Myometrial cell (primary cell): ENCODE results near the gene CHERP. TPM values are rescaled to one million over a fixed set of nuclear protein-coding genes. Genes with fewer than 3 reads are reported as not detected.

Source experiments
- total RNA-seq: library from RNA; depleted of rRNA; stranded (reverse); fragments of >200 nt; gene quantifications from 2 replicates; pipeline ENCODE4 v1.2.3, GENCODE V29; 2015

Gene CHERP, protein sequence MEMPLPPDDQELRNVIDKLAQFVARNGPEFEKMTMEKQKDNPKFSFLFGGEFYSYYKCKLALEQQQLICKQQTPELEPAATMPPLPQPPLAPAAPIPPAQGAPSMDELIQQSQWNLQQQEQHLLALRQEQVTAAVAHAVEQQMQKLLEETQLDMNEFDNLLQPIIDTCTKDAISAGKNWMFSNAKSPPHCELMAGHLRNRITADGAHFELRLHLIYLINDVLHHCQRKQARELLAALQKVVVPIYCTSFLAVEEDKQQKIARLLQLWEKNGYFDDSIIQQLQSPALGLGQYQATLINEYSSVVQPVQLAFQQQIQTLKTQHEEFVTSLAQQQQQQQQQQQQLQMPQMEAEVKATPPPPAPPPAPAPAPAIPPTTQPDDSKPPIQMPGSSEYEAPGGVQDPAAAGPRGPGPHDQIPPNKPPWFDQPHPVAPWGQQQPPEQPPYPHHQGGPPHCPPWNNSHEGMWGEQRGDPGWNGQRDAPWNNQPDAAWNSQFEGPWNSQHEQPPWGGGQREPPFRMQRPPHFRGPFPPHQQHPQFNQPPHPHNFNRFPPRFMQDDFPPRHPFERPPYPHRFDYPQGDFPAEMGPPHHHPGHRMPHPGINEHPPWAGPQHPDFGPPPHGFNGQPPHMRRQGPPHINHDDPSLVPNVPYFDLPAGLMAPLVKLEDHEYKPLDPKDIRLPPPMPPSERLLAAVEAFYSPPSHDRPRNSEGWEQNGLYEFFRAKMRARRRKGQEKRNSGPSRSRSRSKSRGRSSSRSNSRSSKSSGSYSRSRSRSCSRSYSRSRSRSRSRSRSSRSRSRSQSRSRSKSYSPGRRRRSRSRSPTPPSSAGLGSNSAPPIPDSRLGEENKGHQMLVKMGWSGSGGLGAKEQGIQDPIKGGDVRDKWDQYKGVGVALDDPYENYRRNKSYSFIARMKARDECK
- 2.9 and 4.6 TPM in 2 replicates for total RNA-seq

DNA sequence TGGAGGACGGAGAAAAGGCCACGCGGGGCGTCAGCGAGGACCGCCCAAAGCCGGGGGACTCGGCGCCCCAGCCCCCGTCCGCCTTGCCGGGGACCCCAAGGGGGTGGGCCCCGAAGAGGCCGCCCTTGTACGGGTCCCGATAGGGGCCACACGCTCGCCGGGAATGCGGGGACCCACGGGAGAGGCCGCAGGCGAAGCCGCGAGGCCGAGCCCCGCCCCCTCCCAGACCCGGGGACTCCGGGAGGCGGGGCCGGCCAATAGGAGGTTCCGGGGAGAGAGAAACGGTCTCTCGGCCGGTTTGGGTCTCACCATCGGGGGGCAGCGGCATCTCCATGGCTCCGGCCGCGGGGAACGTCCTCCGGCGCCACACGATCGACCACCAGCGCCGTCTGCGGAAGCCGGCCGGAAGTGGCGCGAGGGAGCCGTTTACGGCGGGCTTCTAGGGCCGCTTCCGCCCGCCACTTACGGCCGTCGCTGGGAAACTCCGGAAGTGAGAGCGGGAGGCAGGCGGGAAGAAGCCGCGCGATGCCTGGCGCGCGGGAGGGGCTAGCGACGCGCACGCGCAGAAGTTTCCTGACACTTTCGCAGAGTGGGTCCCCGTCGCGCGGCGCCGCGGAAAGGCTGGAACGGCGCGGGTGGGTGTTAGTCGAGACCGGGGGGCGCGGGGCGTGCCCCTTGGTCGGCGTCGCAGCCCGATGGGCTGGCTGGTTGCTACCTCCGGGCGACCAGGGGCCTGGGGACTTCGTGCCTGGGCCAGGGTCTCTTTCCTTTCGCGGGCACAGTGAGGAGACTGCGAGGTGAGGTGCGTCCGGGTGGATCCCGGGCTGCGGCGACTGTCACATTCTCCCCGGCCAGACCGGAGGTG is at the start of gene CHERP:
Gene CHERP, minus strand, starts transcription at position 393 of the 865 bp plus-strand sequence. Its CDS starts 59 bp downstream, at position 334.

DNA sequence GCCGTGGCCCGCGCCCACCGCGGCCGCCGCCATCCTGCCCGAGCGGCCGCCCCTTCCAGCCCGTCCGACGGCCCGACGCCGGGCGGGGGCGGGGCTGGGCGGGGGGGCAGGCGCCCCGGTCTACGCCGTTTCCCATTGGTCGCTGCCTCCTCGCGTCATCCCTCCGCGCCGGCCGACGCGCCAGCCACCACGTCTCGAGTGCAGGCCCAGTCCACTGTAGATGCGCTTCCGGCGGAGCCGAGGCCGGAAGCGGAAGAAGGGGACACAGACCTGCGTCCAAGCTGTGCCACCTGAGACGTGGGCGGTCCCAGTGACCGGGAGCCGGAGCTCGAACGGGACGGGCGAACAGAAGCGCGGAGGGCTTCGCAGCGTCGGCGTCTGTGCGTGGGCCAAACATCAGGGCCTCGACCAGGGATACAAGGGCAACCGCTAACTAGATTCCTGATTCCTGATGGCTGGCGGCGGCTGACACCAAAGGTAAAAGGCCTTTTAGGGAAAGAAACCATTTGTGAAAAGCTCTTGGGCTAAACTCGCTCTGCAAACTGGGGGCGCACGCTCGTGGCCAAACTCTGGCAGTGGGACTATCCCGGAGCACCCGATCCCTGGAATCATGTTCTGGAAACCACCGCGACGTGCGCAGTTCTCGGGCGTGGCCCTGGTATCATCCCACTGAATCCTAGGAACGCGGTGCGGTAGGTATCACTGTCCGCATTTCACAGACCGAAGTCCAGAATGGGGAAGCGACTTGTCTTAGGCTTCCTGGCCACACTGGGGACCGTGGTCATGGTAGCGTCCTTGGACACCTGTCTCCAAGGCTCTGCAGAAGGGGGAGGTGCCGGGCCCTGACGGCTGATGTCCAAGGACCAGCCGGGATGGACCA is 30.3 kb upstream of the CHERP start, which contains the start of gene SLC35E1:
Gene SLC35E1, minus strand, starts transcription at position 84 of the 880 bp plus-strand sequence. Its CDS starts 51 bp downstream, at position 33.

DNA sequence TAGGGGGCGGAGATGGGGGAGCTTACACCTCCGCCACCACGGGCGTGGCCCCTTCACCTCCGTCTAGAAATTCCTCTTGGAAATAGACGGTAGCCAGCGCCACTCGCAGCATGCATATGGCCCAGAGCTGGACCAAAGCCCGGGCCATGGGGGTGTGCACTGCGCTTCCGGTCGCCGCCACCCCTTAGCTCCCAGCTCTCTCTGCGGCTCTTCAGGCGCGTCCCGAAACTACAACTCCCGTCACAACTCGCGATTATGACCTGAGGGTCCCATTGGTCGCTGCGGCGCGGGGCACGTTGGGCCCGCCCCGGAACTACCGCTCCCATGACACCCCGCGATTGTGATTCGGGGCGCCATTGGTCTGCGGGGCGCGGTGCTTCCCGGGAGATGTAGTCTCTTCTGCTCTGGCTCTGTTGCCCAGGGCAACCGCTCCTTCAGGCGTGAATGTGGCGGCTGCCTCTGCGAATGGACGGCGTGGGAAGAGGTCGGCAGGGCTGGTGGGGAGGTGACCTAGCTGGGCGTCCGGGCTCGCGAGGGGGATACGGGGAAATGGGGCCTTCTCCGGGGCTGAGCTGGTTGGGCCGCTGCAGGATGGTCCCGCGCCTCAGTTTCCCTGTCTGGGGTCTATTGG is 46.1 kb downstream of the CHERP start, which contains the start of the genes C19orf44 and CALR3:
Gene C19orf44, plus strand, starts transcription at position 413 of the 631 bp plus-strand sequence. CDS start 4,399 bp downstream, outside the sequence.
Gene CALR3, minus strand, starts transcription at position 186 of the 631 bp plus-strand sequence. Its CDS starts 38 bp downstream, at position 148.

Other genes with a start within 250 kb of the CHERP start
- 0.58 and 1.9 TPM in 2 replicates for gene KLF2, start 217.6 kb downstream of the CHERP start, total RNA-seq
- gene EPS15L1, start 70.5 kb downstream of the CHERP start, total RNA-seq = 6.6 and 6.9 TPM in 2 replicates
- gene CALR3, start 46.3 kb downstream of the CHERP start, total RNA-seq = not detected in 2 replicates
- gene C19orf44, start 46.0 kb downstream of the CHERP start, total RNA-seq = 2.0 and 2.7 TPM in 2 replicates
- 35.1 and 38.6 TPM in 2 replicates for gene SLC35E1, start 30.0 kb upstream of the CHERP start, total RNA-seq
- gene MED26, start 85.8 kb upstream of the CHERP start, total RNA-seq = 4.3 and 8.9 TPM in 2 replicates
- gene SMIM7, start 117.7 kb upstream of the CHERP start, total RNA-seq = 85.8 and 144 TPM in 2 replicates
- 0.29 and 0.35 TPM in 2 replicates for gene TMEM38A, start 118.7 kb upstream of the CHERP start, total RNA-seq
- gene NWD1, start 177.4 kb upstream of the CHERP start, total RNA-seq = not detected in 2 replicates